ENCODE measurements around the gene PAPOLA. TPM values are rescaled to one million over a fixed set of nuclear protein-coding genes. Genes with fewer than 3 reads are reported as not detected.

Gene PAPOLA
- total and polyA plus RNA-seq, 2 of the 4 experiments (the other 2 are of a cell fraction): 73.8 to 128 TPM

- Histone ChIP-seq H4K20me1 (ENCODE audit: insufficient read depth, low read length) (no peaks in the 10 kb centered on the region), H3K14ac (replicated peaks; ENCODE audit: low read depth, low read length) (no peak overlapping the region), H2BK5ac (ENCODE audit: low read depth, low read length, poor library complexity, severe bottlenecking) (no peak overlapping the region), H3K27ac (ENCODE audit: insufficient read depth, low read length) (no peak overlapping the region), H3K23ac (ENCODE audit: low read depth, low read length) (no peak overlapping the region), H2AK5ac (ENCODE audit: low read depth, low read length) (no peak overlapping the region), H3K56ac (ENCODE audit: extremely low read depth, insufficient read depth, low read length) (no peak overlapping the region), H3K9me3 (ENCODE audit: control insufficient read depth, insufficient read depth, low read length) (no peaks in the 10 kb centered on the region), H3K18ac (ENCODE audit: low read depth, low read length) (no peak overlapping the region), H4K8ac (ENCODE audit: low read depth in 2 of 2, low read length in 2 of 2) (no peak overlapping the region), H2AFZ (replicated peaks; ENCODE audit: low read length, poor library complexity) (no peak overlapping the region), H4K91ac (ENCODE audit: insufficient read depth, low read depth, low read length) (no peak overlapping the region), H3K36me3 (ENCODE audit: control insufficient read depth, insufficient read depth, low read length) (no peaks in the 10 kb centered on the region), H3K79me1 (ENCODE audit: low read depth in 1 of 2, low read length in 2 of 2) (no peaks in the 10 kb centered on the region), H3K4me1 (ENCODE audit: control insufficient read depth, insufficient read depth, low read length) (no peaks in the 10 kb centered on the region; the same call in 1 of the 2 replicates), H3K27me3 (ENCODE audit: control insufficient read depth, insufficient read depth, low read length) (peaks cover 24% of the 10 kb centered on the region), H2BK15ac (ENCODE audit: low read depth, low read length) (no peak overlapping the region), H2AK9ac (replicated peaks; ENCODE audit: low read depth, low read length, poor library complexity) (no peak overlapping the region), H3K4ac (ENCODE audit: low read depth, low read length) (no peak overlapping the region), H3K9me1 (ENCODE audit: insufficient read depth, low read length) (peaks cover 2% of the 10 kb centered on the region; the same call in 1 of the 2 replicates), H3K9ac (ENCODE audit: low read depth, low read length) (no peak overlapping the region), H3K4me3 (ENCODE audit: insufficient read depth, low read depth, low read length) (no peak overlapping the region), H4K5ac (ENCODE audit: low read depth, low read length) (no peak overlapping the region), H2BK120ac (ENCODE audit: low read depth, low read length) (no peak overlapping the region), H3K4me2 (ENCODE audit: low read depth, low read length) (no peak overlapping the region), H2BK20ac (ENCODE audit: low read depth, low read length) (no peak overlapping the region)
- ATAC-seq (ENCODE audit: low read depth) (no peak), DNase-seq (no peak)
- POLR2A ChIA-PET (ENCODE audit: unreplicated experiment): no interaction called here
- in situ Hi-C loops (cut with MboI; ENCODE audit: low sequenced_read_pairs) (loop anchor here (10.0 kb wide), 1 partner anchor 165 kb away; no protein-coding TSS in a partner anchor), dilution Hi-C loops (cut with HindIII; ENCODE audit: low sequenced_read_pairs, unreplicated experiment) (no loop called here), intact Hi-C loops (cut with micrococcal nuclease) (no loop called here)
- CTCF ChIA-PET: interaction anchor here (1.1 kb wide), 1 partner anchor 304 kb away, joined by 3 read pairs; no protein-coding TSS in a partner anchor
- no TSS peak for BruUV-seq (replicated peaks)
- WGBS, 2 experiments (ENCODE audit: extremely low coverage in 2 of 2, insufficient read length in 1 of 2): no CpG with 5 or more reads among the region's 6 CpGs
- TF ChIP-seq CTCF (conservative IDR thresholded peaks at IDR 0.05; ENCODE audit: low read depth, low read length) (no peak), MAZ (IDR thresholded peaks at IDR 0.05; ENCODE audit: borderline replicate concordance, low read depth, low read length) (no peak), BHLHE40 (IDR thresholded peaks at IDR 0.05; ENCODE audit: low read depth, low read length) (no peak), USF2 (IDR thresholded peaks at IDR 0.05; ENCODE audit: low read depth, low read length) (no peak), RCOR1 (IDR thresholded peaks at IDR 0.05; ENCODE audit: insufficient replicate concordance, low read length) (no peak), MXI1 (IDR thresholded peaks at IDR 0.05; ENCODE audit: borderline replicate concordance, low read depth, low read length) (no peak)
These were observed 77.7 kb downstream of the PAPOLA start for GRCh38 chr14:96579855-96580254.

All from IMR-90 (cell line).